B cell (primary cell): ENCODE measurements around the gene FIBCD1. TPM values are rescaled to one million over a fixed set of nuclear protein-coding genes. Genes with fewer than 3 reads are reported as not detected.

ENCODE experiments used
- ATAC-seq: fragments of 200-7000 bp; cut with Tn5 transposase; one replicate; pipeline ENCODE4 v1.10.0; 2021; ENCODE audit warnings: low read depth, mild to moderate bottlenecking, moderate number of reproducible peaks, moderate library complexity
- CTCF ChIA-PET: fragments of 350-600 bp; sonication (Branson Sonifier 250); formaldehyde crosslinking; loops from one replicate; lab custom pipeline; 2021; ENCODE audit warnings: antibody characterized with exemption, inconsistent platforms; lab: Charles Lee
- POLR2A ChIA-PET: fragments of 350-600 bp; sonication (Branson Sonifier 250); formaldehyde crosslinking; loops from one replicate; lab custom pipeline; 2021; ENCODE audit warnings: antibody characterized with exemption; lab: Charles Lee
- DNase-seq: peaks from one replicate; pipeline ENCODE4 v3.0.0; 2013
- H2AFZ ChIP-seq: 2 replicates; pipeline ENCODE4 v1.6.1; 2012; ENCODE audit warnings: mild to moderate bottlenecking, low read depth, low read length; ENCODE audit not compliant: insufficient read depth, poor library complexity, severe bottlenecking
- H3K27ac ChIP-seq, 2 donors: 1 replicate in 1 of 2; 2 replicates in 1 of 2; pipeline ENCODE4 v1.5.1; 2012 to 2013; ENCODE audit warnings: low read length in 2 of 2, mild to moderate bottlenecking in 2 of 2, moderate library complexity in 1 of 2
- H3K27me3 ChIP-seq, 4 experiments: fragments of 200-600 bp in 1 of 4; sonication (generic) in 1 of 4; replicated peaks in 1 of 4; 1 replicate in 2 of 4; 2 replicates in 2 of 4; pipeline versions ENCODE4 v1.6.1 to v1.7.0; 2013 to 2016; ENCODE audit warnings: low read length in 3 of 4, mild to moderate bottlenecking in 2 of 4, mixed read lengths in 1 of 4, moderate library complexity in 1 of 4; ENCODE audit not compliant: insufficient read depth in 4 of 4, control insufficient read depth in 3 of 4; ENCODE audit errors: control extremely low read depth in 1 of 4
- H3K36me3 ChIP-seq, 2 experiments: replicated peaks in 1 of 2; 1 replicate in 1 of 2; 2 replicates in 1 of 2; pipeline versions ENCODE4 v1.6.1 to v1.7.1; 2013; ENCODE audit warnings: low read length in 1 of 2; ENCODE audit not compliant: insufficient read depth in 2 of 2, control insufficient read depth in 1 of 2; ENCODE audit errors: control extremely low read depth in 1 of 2, extremely low read depth in 1 of 2
- H3K4me1 ChIP-seq, 2 donors: fragments of 200-600 bp in 1 of 2; sonication (generic) in 1 of 2; 1 replicate in 1 of 2; 2 replicates in 1 of 2; pipeline versions ENCODE4 v1.5.1 to v1.6.1; 2013 to 2017; ENCODE audit warnings: low read length in 2 of 2; ENCODE audit not compliant: control insufficient read depth in 2 of 2, insufficient read depth in 2 of 2
- H3K4me2 ChIP-seq: replicated peaks from 2 replicates; pipeline ENCODE3; 2012; ENCODE audit warnings: mild to moderate bottlenecking, low read depth, low read length; ENCODE audit not compliant: poor library complexity, severe bottlenecking
- H3K4me3 ChIP-seq, 5 experiments: fragments of 200-600 bp in 1 of 5; sonication (generic) in 1 of 5; 1 replicate in 3 of 5; 2 replicates in 2 of 5; pipeline versions ENCODE4 v1.5.1 to v1.7.0; 2011 to 2016; ENCODE audit warnings: low read length in 4 of 5, mild to moderate bottlenecking in 4 of 5, low read depth in 2 of 5, control low read depth in 1 of 5, moderate library complexity in 1 of 5; ENCODE audit not compliant: insufficient read depth in 1 of 5; ENCODE audit errors: control extremely low read depth in 1 of 5, extremely low read depth in 1 of 5
- H3K79me2 ChIP-seq: fragments of 200-600 bp; sonication (generic); one replicate; pipeline ENCODE4 v1.6.0; 2016; ENCODE audit warnings: low read length; ENCODE audit not compliant: control insufficient read depth, insufficient read depth
- H3K9ac ChIP-seq: fragments of 200-600 bp; sonication (generic); 2 replicates; pipeline ENCODE4 v1.6.1; 2017; ENCODE audit warnings: mild to moderate bottlenecking, low read length, moderate library complexity
- H3K9me3 ChIP-seq, 3 donors: one replicate each; pipeline versions ENCODE4 v1.6.1 to v1.7.1; 2013; ENCODE audit warnings: low read length in 2 of 3; ENCODE audit not compliant: control insufficient read depth in 2 of 3, insufficient read depth in 1 of 3; ENCODE audit errors: control extremely low read depth in 1 of 3
- H4K20me1 ChIP-seq: 2 replicates; pipeline ENCODE4 v1.6.0; 2012; ENCODE audit warnings: mild to moderate bottlenecking, low read length; ENCODE audit not compliant: insufficient read depth, control insufficient read depth, poor library complexity, severe bottlenecking
- H3K27ac Mint-ChIP-seq: one replicate; pipeline ENCODE4 v1.8.0; 2021; ENCODE audit warnings: mixed read lengths
- H3K27me3 Mint-ChIP-seq: one replicate; pipeline ENCODE4 v1.8.0; 2021; ENCODE audit warnings: mixed read lengths
- H3K4me1 Mint-ChIP-seq: one replicate; pipeline ENCODE4 v1.8.0; 2021; ENCODE audit warnings: mixed read lengths
- H3K4me3 Mint-ChIP-seq: one replicate; pipeline ENCODE4 v1.8.0; 2021; ENCODE audit warnings: mixed read lengths
- H3K9me3 Mint-ChIP-seq: one replicate; pipeline ENCODE4 v1.8.0; 2022; ENCODE audit warnings: mixed read lengths; ENCODE audit not compliant: insufficient read depth
- CTCF ChIP-seq: fragments of 200-600 bp; IDR thresholded peaks from one replicate; pipeline ENCODE4 v1.8.0; 2022; ENCODE audit warnings: antibody characterized with exemption, mild to moderate bottlenecking
- EZH2 ChIP-seq: IDR thresholded peaks from 2 replicates; pipeline ENCODE4 v1.6.1; 2012; ENCODE audit warnings: borderline replicate concordance, low read depth, mild to moderate bottlenecking, moderate library complexity, low read length; ENCODE audit not compliant: insufficient read depth, poor library complexity, severe bottlenecking
- WGBS: methylation state at CpG from one replicate; pipeline ENCODE4 v1.1.5; 2013; ENCODE audit warnings: missing lambda C conversion rate; ENCODE audit not compliant: insufficient coverage; 5-methylcytosine and 5-hydroxymethylcytosine counted together
- intact Hi-C: fragments of 100-400 bp; cut with micrococcal nuclease; formaldehyde crosslinking; loops from one replicate; pipeline ENCODE4 v1.10.0; 2022
- polyA plus RNA-seq: library from polyadenylated mRNA; depleted of rRNA; stranded (reverse); fragments of >200 nt; gene quantifications from 2 replicates; pipeline ENCODE4 v1.2.3, GENCODE V29; 2012
- total RNA-seq, 2 donors: library from RNA; stranded (reverse); fragments of 120-200 nt in 1 of 2; gene quantifications; 1 replicate in 1 of 2; 2 replicates in 1 of 2; pipeline versions ENCODE4 v1.2.3 to v1.2.4, GENCODE V29; 2013 to 2022

FIBCD1 gene
- total and polyA plus RNA-seq, 2 donors (not counting 1 experiment from before 2014, with no cell fraction given): not detected

GRCh38 chr9:130918826-130919558 lies 20.1 kb downstream of the FIBCD1 start:
- no peaks in the 10 kb centered on the region for H3K4me1 Mint-ChIP-seq
- 90% methylated on average over 32 of the region's 33 CpGs for WGBS
- no peaks in the 10 kb centered on the region for H3K36me3 ChIP-seq
- ATAC-seq: no peak
- DNase-seq: no peak
- H3K4me2 ChIP-seq: no peak overlapping the region
- H3K27ac Mint-ChIP-seq: no peak overlapping the region
- ChIA-PET CTCF (interaction anchor here (0.5 kb wide), 1 partner anchor 44 kb away, joined by 4 read pairs; no protein-coding TSS in a partner anchor), POLR2A (no interaction called here)
- no peak overlapping the region for H3K4me3 ChIP-seq
- no peaks in the 10 kb centered on the region for H3K9me3 ChIP-seq
- no peak overlapping the region for H3K27ac ChIP-seq
- H3K9ac ChIP-seq: no peak overlapping the region
- no peak overlapping the region for H3K4me3 Mint-ChIP-seq
- no peak overlapping the region for H2AFZ ChIP-seq
- H3K9me3 Mint-ChIP-seq: no peaks in the 10 kb centered on the region
- H3K27me3 ChIP-seq: no peaks in the 10 kb centered on the region
- no peaks in the 10 kb centered on the region for H3K4me1 ChIP-seq
- intact Hi-C loops: no loop called here
- no peaks in the 10 kb centered on the region for H4K20me1 ChIP-seq
- H3K27me3 Mint-ChIP-seq: peaks cover 17% of the 10 kb centered on the region
- TF ChIP-seq EZH2: no peak
- TF ChIP-seq CTCF: no peak
- H3K79me2 ChIP-seq: no peaks in the 10 kb centered on the region

DNA sequence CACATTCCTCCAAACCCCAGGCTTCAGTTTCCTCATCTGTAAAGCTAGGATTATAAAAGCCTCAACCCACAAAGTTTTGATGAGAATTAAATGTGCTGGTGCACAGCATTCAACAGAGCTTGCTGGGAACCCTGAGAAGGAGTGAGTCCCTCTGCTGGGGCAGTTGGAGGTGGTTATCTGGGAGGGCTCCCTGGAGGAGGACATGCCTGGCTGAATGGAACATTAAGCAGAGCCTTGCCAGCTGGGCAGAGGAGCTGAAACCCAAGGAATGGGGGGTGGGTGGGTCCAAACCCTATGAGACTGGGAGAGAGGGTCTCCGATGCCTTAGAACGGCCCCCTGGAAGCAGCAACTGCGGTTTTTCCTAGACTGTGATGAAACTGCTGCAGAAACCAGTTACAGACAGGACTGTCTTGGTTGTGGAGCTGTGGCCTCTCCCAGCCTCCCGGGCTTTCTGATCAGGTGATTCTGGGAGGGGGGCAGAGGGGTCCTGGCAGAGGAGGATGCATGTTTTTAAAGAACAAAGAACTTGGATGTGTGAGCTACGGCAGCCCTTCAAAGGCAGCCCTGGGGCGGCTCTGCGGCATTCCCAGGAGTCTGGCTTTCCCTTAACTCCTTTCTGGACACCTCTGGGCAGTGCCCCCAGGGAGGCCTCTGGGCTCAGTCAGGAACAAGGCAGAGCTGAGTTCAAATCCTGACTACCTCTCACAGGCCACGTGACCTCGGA lies 20.8 kb downstream of the FIBCD1 start:
- Mint-ChIP-seq H3K27ac (no peak overlapping the region), H3K27me3 (peaks cover 17% of the 10 kb centered on the region), H3K4me1 (no peaks in the 10 kb centered on the region), H3K9me3 (no peaks in the 10 kb centered on the region), H3K4me3 (no peak overlapping the region)
- no peak overlapping the region for H3K4me3 ChIP-seq
- CTCF ChIA-PET: no interaction called here
- TF ChIP-seq CTCF: no peak
- TF ChIP-seq EZH2: no peak
- ATAC-seq (no peak), DNase-seq (no peak)
- 76% methylated on average over 7 of the region's 9 CpGs for WGBS
- intact Hi-C loops: no loop called here
- H3K27ac ChIP-seq: no peak overlapping the region
- POLR2A ChIA-PET: no interaction called here
- H2AFZ ChIP-seq: no peak overlapping the region
- no peaks in the 10 kb centered on the region for H3K36me3 ChIP-seq
- no peaks in the 10 kb centered on the region for H3K27me3 ChIP-seq
- H3K79me2 ChIP-seq: no peaks in the 10 kb centered on the region
- H3K4me2 ChIP-seq: no peak overlapping the region
- no peaks in the 10 kb centered on the region for H4K20me1 ChIP-seq
- H3K4me1 ChIP-seq: no peaks in the 10 kb centered on the region
- H3K9ac ChIP-seq: no peak overlapping the region
- no peaks in the 10 kb centered on the region for H3K9me3 ChIP-seq
